Measurements from ENCODE around the gene TNFAIP6. TPM values are rescaled to one million over a fixed set of nuclear protein-coding genes. Genes with fewer than 3 reads are reported as not detected.
"Not testable (repeated sequence)": the region's sequence is repeated elsewhere in the genome, so short reads cannot be mapped to it uniquely, and the experiment has no call there.

TNFAIP6 gene
- total RNA-seq (2014; rRNA removed; shearing (Covaris generic)), result 0.27 and 0.42 TPM in 2 replicates
- polyA plus RNA-seq (2015; cell fraction: cytosol; rRNA removed), result 0.28 and 0.71 TPM in 2 replicates
- 0.58 and 1.9 TPM in 2 replicates for polyA plus RNA-seq (2015; cell fraction: nucleus; rRNA removed)

GRCh38 chr2:151357359-151357758 lies at the start of gene TNFAIP6:
TSS of gene TNFAIP6 (plus strand) at chr2:151357592. CDS start at chr2:151357667, 75 bp downstream.
- DNase-seq (ENCODE audit: low read depth), result peak; percentile 83

GRCh38 chr2:151310313-151310712 lies 47.1 kb upstream of the TNFAIP6 start:
- not testable (repeated sequence) for DNase-seq (ENCODE audit: low read depth)

- DNase-seq (ENCODE audit: low read depth), result not testable (repeated sequence)
Observed at GRCh38 chr2:151312440-151312839, 45.0 kb upstream of the TNFAIP6 start.

GRCh38 chr2:151315381-151315903 lies 42.0 kb upstream of the TNFAIP6 start:
- DNase-seq (ENCODE audit: low read depth), result peak; percentile 15

- no peak for DNase-seq (ENCODE audit: low read depth)
Observed at GRCh38 chr2:151325581-151326095, 31.8 kb upstream of the TNFAIP6 start.

GRCh38 chr2:151326554-151326953 lies 30.8 kb upstream of the TNFAIP6 start:
- DNase-seq (ENCODE audit: low read depth), result no peak

GRCh38 chr2:151329998-151330397 lies 27.4 kb upstream of the TNFAIP6 start:
- DNase-seq (ENCODE audit: low read depth), result no peak

- no peak for DNase-seq (ENCODE audit: low read depth)
Observed at GRCh38 chr2:151333083-151333482, 24.3 kb upstream of the TNFAIP6 start.

- peak; percentile 79 for DNase-seq (ENCODE audit: low read depth)
Observed at GRCh38 chr2:151334082-151334815, 23.1 kb upstream of the TNFAIP6 start.

- DNase-seq (ENCODE audit: low read depth), result no peak
Observed at GRCh38 chr2:151336863-151337371, 20.5 kb upstream of the TNFAIP6 start.

- DNase-seq (ENCODE audit: low read depth), result no peak
Observed at GRCh38 chr2:151337643-151338042, 19.7 kb upstream of the TNFAIP6 start.

- DNase-seq (ENCODE audit: low read depth), result peak; percentile 8
Observed at GRCh38 chr2:151338115-151338514, 19.3 kb upstream of the TNFAIP6 start.

GRCh38 chr2:151343073-151343472 lies 14.3 kb upstream of the TNFAIP6 start:
- no peak for DNase-seq (ENCODE audit: low read depth)

GRCh38 chr2:151344191-151344590 lies 13.2 kb upstream of the TNFAIP6 start:
- peak; percentile 52 for DNase-seq (ENCODE audit: low read depth)

GRCh38 chr2:151344906-151345305 lies 12.5 kb upstream of the TNFAIP6 start:
- no peak for DNase-seq (ENCODE audit: low read depth)

- no peak for DNase-seq (ENCODE audit: low read depth)
Observed at GRCh38 chr2:151347294-151347693, 10.1 kb upstream of the TNFAIP6 start.

GRCh38 chr2:151347906-151348305 lies 9.5 kb upstream of the TNFAIP6 start:
- DNase-seq (ENCODE audit: low read depth), result no peak

GRCh38 chr2:151350579-151351195 lies 6.7 kb upstream of the TNFAIP6 start:
- DNase-seq (ENCODE audit: low read depth), result peak; percentile 27

- DNase-seq (ENCODE audit: low read depth), result no peak
Observed at GRCh38 chr2:151353995-151354394, 3.4 kb upstream of the TNFAIP6 start.

GRCh38 chr2:151354807-151355206 lies 2.6 kb upstream of the TNFAIP6 start:
- no peak for DNase-seq (ENCODE audit: low read depth)

- no peak for DNase-seq (ENCODE audit: low read depth)
Observed at GRCh38 chr2:151358166-151358970, 976 bp downstream of the TNFAIP6 start.
